IPS-18a (cell line): ENCODE results near the gene CPTP.
A peak's percentile ranks its signal among the peaks of the same experiment; 100 is the strongest.

ENCODE experiments used
- H3K27ac ChIP-seq: one replicate; pipeline ENCODE4 v1.5.1; 2013; ENCODE audit warnings: low read length
- H3K27me3 ChIP-seq: one replicate; pipeline ENCODE4 v1.6.1; 2013; ENCODE audit warnings: mild to moderate bottlenecking, low read length; ENCODE audit not compliant: control insufficient read depth, insufficient read depth
- H3K36me3 ChIP-seq: one replicate; pipeline ENCODE4 v1.6.1; 2013; ENCODE audit warnings: low read depth, low read length; ENCODE audit not compliant: control insufficient read depth
- H3K4me1 ChIP-seq: one replicate; pipeline ENCODE4 v1.6.1; 2013; ENCODE audit warnings: low read depth, low read length; ENCODE audit not compliant: control insufficient read depth
- H3K4me3 ChIP-seq: one replicate; pipeline ENCODE4 v1.5.1; 2013; ENCODE audit warnings: low read length
- H3K9ac ChIP-seq: one replicate; pipeline ENCODE4 v1.6.1; 2013; ENCODE audit warnings: mild to moderate bottlenecking, low read length, moderate library complexity
- H3K9me3 ChIP-seq: one replicate; pipeline ENCODE4 v1.6.1; 2013; ENCODE audit warnings: low read depth, low read length; ENCODE audit not compliant: control insufficient read depth

CPTP gene

GRCh38 chr1:1324524-1325287, at the start of gene CPTP, which contains the start of gene INTS11:
Gene CPTP (plus strand): TSS chr1:1324802. CDS start chr1:1326911, 2,109 bp downstream.
Gene INTS11 (minus strand): TSS chr1:1324660. CDS start chr1:1324608, 52 bp downstream.
- Histone ChIP-seq H3K36me3 (peaks cover 2% of the 10 kb centered on the region), H3K9ac (peak within 1 kb of the TSS; percentile 77), H3K27ac (no peak within 1 kb of the TSS), H3K4me3 (peak within 1 kb of the TSS; percentile 84), H3K27me3 (no peaks in the 10 kb centered on the region), H3K9me3 (no peaks in the 10 kb centered on the region), H3K4me1 (no peaks in the 10 kb centered on the region)

GRCh38 chr1:1274931-1275431, 49.6 kb upstream of the CPTP start:
- H3K4me3 ChIP-seq: no peak overlapping the region
- H3K4me1 ChIP-seq: peaks cover 2% of the 10 kb centered on the region
- H3K9me3 ChIP-seq: no peaks in the 10 kb centered on the region
- H3K27ac ChIP-seq: no peak overlapping the region
- no peaks in the 10 kb centered on the region for H3K27me3 ChIP-seq
- H3K9ac ChIP-seq: no peak overlapping the region
- peaks cover 5% of the 10 kb centered on the region for H3K36me3 ChIP-seq

- Histone ChIP-seq H3K9ac (no peak overlapping the region), H3K4me1 (peaks cover 2% of the 10 kb centered on the region), H3K27me3 (no peaks in the 10 kb centered on the region), H3K27ac (no peak overlapping the region), H3K4me3 (no peak overlapping the region), H3K9me3 (no peaks in the 10 kb centered on the region), H3K36me3 (peaks cover 5% of the 10 kb centered on the region)
Observed at GRCh38 chr1:1275836-1276235, 48.8 kb upstream of the CPTP start.

- Histone ChIP-seq H3K9ac (no peak overlapping the region), H3K27me3 (no peaks in the 10 kb centered on the region), H3K9me3 (no peaks in the 10 kb centered on the region), H3K27ac (no peak overlapping the region), H3K36me3 (no peaks in the 10 kb centered on the region), H3K4me3 (no peak overlapping the region), H3K4me1 (peaks cover 2% of the 10 kb centered on the region)
Observed at GRCh38 chr1:1278620-1279019, 46.0 kb upstream of the CPTP start.

- no peak overlapping the region for H3K4me3 ChIP-seq
- no peaks in the 10 kb centered on the region for H3K27me3 ChIP-seq
- no peak overlapping the region for H3K9ac ChIP-seq
- H3K27ac ChIP-seq: no peak overlapping the region
- H3K9me3 ChIP-seq: no peaks in the 10 kb centered on the region
- peaks cover 2% of the 10 kb centered on the region for H3K4me1 ChIP-seq
- no peaks in the 10 kb centered on the region for H3K36me3 ChIP-seq
Observed at GRCh38 chr1:1279028-1279427, 45.6 kb upstream of the CPTP start.

GRCh38 chr1:1280782-1281481, 43.7 kb upstream of the CPTP start:
- H3K36me3 ChIP-seq: no peaks in the 10 kb centered on the region
- no peak overlapping the region for H3K9ac ChIP-seq

GRCh38 chr1:1281533-1282321, 42.9 kb upstream of the CPTP start:
- no peak overlapping the region for H3K9ac ChIP-seq
- no peaks in the 10 kb centered on the region for H3K4me1 ChIP-seq
- H3K36me3 ChIP-seq: no peaks in the 10 kb centered on the region
- H3K27ac ChIP-seq: no peak overlapping the region
- H3K4me3 ChIP-seq: no peak overlapping the region
- H3K9me3 ChIP-seq: no peaks in the 10 kb centered on the region
- no peaks in the 10 kb centered on the region for H3K27me3 ChIP-seq

More at GRCh38 chr1:1280782-1281481, 43.7 kb upstream of the CPTP start:
- H3K27me3 ChIP-seq: no peaks in the 10 kb centered on the region
- no peaks in the 10 kb centered on the region for H3K4me1 ChIP-seq
- H3K27ac ChIP-seq: no peak overlapping the region
- H3K9me3 ChIP-seq: no peaks in the 10 kb centered on the region
- no peak overlapping the region for H3K4me3 ChIP-seq

- H3K9me3 ChIP-seq: no peaks in the 10 kb centered on the region
- no peak overlapping the region for H3K27ac ChIP-seq
- H3K4me3 ChIP-seq: no peak overlapping the region
- H3K4me1 ChIP-seq: no peaks in the 10 kb centered on the region
- H3K27me3 ChIP-seq: no peaks in the 10 kb centered on the region
- no peak overlapping the region for H3K9ac ChIP-seq
- no peaks in the 10 kb centered on the region for H3K36me3 ChIP-seq
Observed at GRCh38 chr1:1282998-1283397, 41.6 kb upstream of the CPTP start.

- no peak overlapping the region for H3K9ac ChIP-seq
- H3K36me3 ChIP-seq: no peaks in the 10 kb centered on the region
- H3K4me1 ChIP-seq: no peaks in the 10 kb centered on the region
- H3K27ac ChIP-seq: no peak overlapping the region
- no peaks in the 10 kb centered on the region for H3K27me3 ChIP-seq
- no peaks in the 10 kb centered on the region for H3K9me3 ChIP-seq
- no peak overlapping the region for H3K4me3 ChIP-seq
Observed at GRCh38 chr1:1283821-1284220, 40.8 kb upstream of the CPTP start.

GRCh38 chr1:1284221-1285101, 40.1 kb upstream of the CPTP start:
- Histone ChIP-seq H3K9ac (no peak overlapping the region), H3K27ac (no peak overlapping the region), H3K27me3 (no peaks in the 10 kb centered on the region), H3K36me3 (no peaks in the 10 kb centered on the region), H3K4me1 (no peaks in the 10 kb centered on the region), H3K9me3 (no peaks in the 10 kb centered on the region), H3K4me3 (no peak overlapping the region)
